ENCODE measurements around the gene AARS1.
"Not testable (repeated sequence)": the region's sequence is repeated elsewhere in the genome, so short reads cannot be mapped to it uniquely, and the experiment has no call there.

The AARS1 gene

DNA sequence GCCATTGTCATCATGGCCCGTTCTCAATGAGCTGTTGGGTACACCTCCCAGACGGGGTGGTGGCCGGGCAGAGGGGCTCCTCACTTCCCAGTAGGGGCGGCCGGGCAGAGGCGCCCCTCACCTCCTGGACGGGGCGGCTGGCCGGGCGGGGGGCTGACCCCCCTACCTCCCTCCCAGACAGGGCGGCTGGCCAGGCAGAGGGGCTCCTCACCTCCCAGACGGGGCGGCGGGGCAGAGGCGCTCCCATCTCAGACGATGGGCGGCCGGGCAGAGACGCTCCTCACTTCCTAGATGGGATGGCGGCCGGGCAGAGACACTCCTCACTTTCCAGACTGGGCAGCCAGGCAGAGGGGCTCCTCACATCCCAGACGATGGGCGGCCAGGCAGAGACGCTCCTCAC lies 64.7 kb downstream of the AARS1 start:
- not testable (repeated sequence) for DNase-seq (ENCODE audit: low spot score)

DNA sequence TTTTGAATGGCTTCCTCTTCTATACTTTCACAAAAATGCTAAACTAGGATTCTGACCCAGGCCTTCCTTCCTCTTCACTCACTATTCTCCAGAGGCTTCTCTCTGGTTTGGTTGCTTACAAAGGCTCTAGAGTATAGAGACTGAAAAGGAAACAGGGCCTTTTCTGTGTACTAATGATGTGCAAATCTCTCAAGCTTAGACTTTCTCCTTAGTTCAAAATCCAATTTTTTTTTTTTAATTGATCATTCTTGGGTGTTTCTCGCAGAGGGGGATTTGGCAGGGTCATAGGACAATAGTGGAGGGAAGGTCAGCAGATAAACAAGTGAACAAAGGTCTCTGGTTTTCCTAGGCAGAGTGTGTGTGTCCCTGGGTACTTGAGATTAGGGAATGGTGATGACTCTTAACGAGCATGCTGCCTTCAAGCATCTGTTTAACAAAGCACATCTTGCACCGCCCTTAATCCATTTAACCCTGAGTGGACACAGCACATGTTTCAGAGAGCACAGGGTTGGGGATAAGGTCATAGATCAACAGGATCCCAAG lies 65.3 kb downstream of the AARS1 start:
- not testable (repeated sequence) for DNase-seq (ENCODE audit: low spot score)

DNA sequence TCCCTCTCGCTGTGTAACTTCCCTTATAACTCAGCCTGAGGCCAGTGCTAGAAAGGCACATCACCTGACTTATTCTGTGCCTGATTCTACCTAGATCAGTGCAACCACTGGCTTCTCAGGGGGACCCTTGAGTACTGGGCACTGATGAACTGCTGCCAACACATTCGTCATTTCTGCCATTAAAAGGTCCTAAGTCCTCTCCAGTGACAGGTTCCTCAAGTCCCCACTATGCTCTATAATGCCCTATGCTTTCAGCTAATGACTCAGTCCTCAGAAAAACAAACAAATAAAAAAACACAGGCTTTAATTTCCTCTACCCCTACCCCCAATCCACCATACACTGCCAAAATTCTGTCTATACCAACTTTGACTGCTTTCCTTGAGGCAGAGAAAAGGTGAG lies 66.1 kb downstream of the AARS1 start:
- not testable (repeated sequence) for DNase-seq (ENCODE audit: low spot score)

DNA sequence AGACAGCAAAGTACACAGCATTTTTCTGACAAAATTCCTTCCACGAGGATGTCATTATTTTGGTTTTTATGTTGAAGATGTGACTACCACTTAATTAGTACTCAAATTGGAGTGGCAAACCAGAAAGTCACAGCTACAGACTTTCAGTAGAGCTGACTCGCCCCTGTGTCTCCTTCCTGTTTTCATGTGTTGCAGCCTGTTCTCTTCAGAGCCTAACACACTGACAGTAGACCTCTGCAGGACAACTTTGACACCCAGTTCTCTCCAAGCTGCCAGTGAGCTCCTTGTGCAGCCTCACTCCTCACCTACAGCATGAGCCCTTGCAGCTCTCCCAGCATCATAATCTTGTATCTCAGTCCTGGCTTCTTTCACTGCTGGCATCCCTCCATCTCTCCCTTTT lies 66.7 kb downstream of the AARS1 start:
- not testable (repeated sequence) for DNase-seq (ENCODE audit: low spot score)

DNA sequence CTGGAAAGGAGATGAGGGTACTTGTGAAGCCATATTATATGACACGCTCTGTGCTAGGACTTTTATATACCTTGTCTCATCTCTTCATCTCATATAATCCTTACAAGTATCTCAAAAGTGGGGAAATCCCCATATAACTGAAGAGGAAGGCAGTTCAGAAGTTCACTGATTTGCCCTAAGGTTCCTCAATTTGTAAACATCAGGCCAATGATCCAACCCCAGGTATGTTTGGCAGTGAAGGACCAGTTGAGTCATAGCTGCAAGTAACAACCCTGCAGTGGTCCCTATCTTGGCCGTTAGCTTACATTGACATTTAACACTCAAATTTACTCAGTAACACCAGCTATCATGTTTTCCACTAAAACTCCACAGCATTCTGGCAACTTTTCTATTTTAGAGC lies 70.7 kb downstream of the AARS1 start:
- not testable (repeated sequence) for DNase-seq (ENCODE audit: low spot score)

DNA sequence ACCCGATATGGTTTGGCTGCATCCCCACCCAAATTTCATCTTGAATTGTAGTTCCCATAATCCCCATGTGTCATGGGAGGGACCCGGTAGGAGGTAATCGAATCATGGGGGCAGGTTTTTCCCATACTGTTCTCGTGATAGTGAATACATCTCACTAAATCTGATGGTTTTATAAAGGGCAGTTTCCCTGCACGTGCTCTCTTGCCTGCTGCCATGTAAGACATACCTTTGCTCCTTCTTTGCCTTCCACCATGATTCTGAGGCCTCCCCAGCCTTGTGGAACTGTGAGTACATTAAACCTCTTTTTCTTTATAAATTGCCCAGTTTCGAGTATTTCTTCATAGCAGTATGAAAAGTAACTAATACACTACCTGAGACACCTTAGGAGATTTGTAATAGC lies 82.9 kb downstream of the AARS1 start:
- not testable (repeated sequence) for DNase-seq (ENCODE audit: low spot score)

DNA sequence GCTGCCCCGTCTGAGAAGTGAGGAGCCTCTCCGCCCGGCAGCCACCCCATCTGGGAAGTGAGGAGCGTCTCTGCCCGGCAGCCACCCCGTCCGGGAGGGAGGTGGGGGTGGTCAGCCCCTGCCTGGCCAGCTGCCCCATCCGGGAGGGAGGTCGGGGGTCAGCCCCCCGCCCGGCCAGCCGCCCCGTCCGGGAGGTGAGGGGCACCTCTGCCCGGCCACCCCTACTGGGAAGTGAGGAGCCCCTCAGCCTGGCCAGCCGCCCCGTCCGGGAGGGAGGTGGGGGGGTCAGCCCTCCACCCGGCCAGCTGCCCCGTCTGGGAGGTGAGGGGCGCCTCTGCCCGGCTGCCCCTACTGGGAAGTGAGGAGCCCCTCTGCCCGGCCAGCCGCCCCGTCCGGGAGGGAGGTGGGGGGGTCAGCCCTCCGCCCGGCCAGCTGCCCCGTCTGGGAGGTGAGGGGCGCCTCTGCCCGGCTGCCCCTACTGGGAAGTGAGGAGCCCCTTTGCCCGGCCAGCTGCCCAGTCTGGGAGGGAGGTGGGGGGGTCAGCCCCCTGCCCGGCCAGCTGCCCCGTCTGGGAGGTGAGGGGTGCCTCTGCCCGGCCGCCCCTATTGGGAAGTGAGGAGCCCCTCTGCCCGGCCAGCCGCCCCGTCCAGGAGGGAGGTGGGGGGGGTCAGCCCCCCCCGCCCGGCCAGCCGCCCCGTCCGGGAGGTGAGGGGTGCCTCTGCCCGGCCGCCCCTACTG lies 84.5 kb downstream of the AARS1 start:
- DNase-seq (ENCODE audit: low spot score): not testable (repeated sequence)

DNA sequence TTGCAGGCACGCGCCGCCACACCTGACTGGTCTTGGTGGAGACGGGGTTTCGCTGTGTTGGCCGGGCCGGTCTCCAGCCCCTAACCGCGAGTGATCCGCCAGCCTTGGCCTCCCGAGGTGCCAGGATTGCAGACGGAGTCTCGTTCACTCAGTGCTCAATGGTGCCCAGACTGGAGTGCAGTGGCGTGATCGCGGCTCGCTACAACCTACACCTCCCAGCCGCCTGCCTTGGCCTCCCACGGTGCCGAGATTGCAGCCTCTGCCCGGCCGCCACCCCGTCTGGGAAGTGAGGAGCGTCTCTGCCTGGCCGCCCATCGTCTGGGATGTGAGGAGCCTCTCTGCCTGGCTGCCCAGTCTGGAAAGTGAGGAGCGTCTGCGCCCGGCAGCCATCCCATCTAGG lies 85.3 kb downstream of the AARS1 start:
- not testable (repeated sequence) for DNase-seq (ENCODE audit: low spot score)

DNA sequence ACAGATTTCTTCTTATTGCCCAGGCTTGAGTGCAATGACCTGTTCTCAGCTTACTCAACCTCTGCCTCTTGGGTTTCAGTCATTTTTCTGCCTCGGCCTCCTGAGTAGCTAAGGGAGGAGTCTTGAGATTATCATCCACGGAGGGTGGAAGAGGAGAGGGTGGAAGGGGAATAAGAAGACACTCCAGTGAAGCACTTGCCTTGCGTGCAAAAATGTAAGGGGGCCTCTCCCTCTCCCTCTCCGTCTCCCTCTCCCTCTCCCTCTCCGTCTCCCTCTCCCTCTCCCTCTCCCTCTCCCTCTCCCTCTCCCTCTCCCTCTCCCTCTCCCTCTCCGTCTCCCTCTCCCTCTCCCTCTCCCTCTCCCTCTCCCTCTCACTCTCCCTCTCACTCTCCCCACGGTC lies 85.8 kb downstream of the AARS1 start:
- DNase-seq (ENCODE audit: low spot score): not testable (repeated sequence)
